A549 (cell line): ENCODE measurements around the gene CEP72. TPM values are rescaled to one million over a fixed set of nuclear protein-coding genes. Genes with fewer than 3 reads are reported as not detected.
"Not testable (repeated sequence)": the region's sequence is repeated elsewhere in the genome, so short reads cannot be mapped to it uniquely, and the experiment has no call there.

ENCODE experiments used
- ATAC-seq, 2 experiments: fragments of 200-7000 bp in 1 of 2; fragments of >200 bp in 1 of 2; cut with Nextera tagmentation in 1 of 2; cut with Tn5 transposase in 1 of 2; 3 replicates each; pipeline versions ENCODE4 v1.8.0 to v1.9.1; 2018 to 2020; ENCODE audit warnings: mild to moderate bottlenecking in 1 of 2, moderate library complexity in 1 of 2
- CTCF ChIA-PET: fragments of 300-600 bp; sonication (Branson Sonifier 250); formaldehyde crosslinking; extraction: SDS; loops from one replicate; lab custom pipeline; 2021; ENCODE audit warnings: antibody characterized with exemption, inconsistent platforms; lab: Yijun Ruan, JAX
- POLR2A ChIA-PET: fragments of 350-600 bp; formaldehyde crosslinking; extraction: SDS; loops from one replicate; lab custom pipeline; 2021; ENCODE audit warnings: antibody characterized with exemption, inconsistent platforms; lab: Yijun Ruan, JAX
- DNase-seq, 2 experiments: peaks; one replicate each; pipeline versions ENCODE4 v3.0.0 to v3.0.0-alpha.2; 2011 to 2016; ENCODE audit warnings: low read depth in 1 of 2, low spot score in 1 of 2
- FAIRE-seq: peaks from 2 replicates; lab custom pipeline; 2011; peaks lifted over from hg19 to GRCh38; lab: Jason Lieb, UNC
- H3K27ac ChIP-seq, 2 experiments: fragments of >200 bp; sonication (Bioruptor Twin); formaldehyde crosslinking; 3 replicates each; pipeline ENCODE4 v1.5.1; 2016 to 2017
- H3K4me1 ChIP-seq: fragments of >200 bp; sonication (Bioruptor Twin); formaldehyde crosslinking; 3 replicates; pipeline ENCODE4 v1.6.1; 2016
- H3K4me2 ChIP-seq: fragments of >200 bp; sonication (Bioruptor Twin); formaldehyde crosslinking; 3 replicates; pipeline ENCODE4 v1.6.1; 2016
- H3K4me3 ChIP-seq: fragments of >200 bp; sonication (Bioruptor Twin); formaldehyde crosslinking; 3 replicates; pipeline ENCODE4 v1.5.1; 2016
- H3K9me3 ChIP-seq: fragments of >200 bp; sonication (Bioruptor Twin); formaldehyde crosslinking; 3 replicates; pipeline ENCODE4 v1.6.1; 2016
- CTCF ChIP-seq: fragments of >200 bp; sonication (Bioruptor Twin); formaldehyde crosslinking; IDR thresholded peaks from 3 replicates; pipeline ENCODE4 v1.5.1; 2016
- E2F6 ChIP-seq: IDR thresholded peaks from 2 replicates; pipeline ENCODE4 v1.6.1; 2012; ENCODE audit warnings: low read depth, borderline replicate concordance
- FOSB ChIP-seq: fragments of 250-450 bp; sonication (Bioruptor Pico); IDR thresholded peaks from 2 replicates; pipeline ENCODE4 v1.5.0; 2020; ENCODE audit warnings: mild to moderate bottlenecking, moderate library complexity
- HDAC2 ChIP-seq: fragments of 200-600 bp; sonication (generic); IDR thresholded peaks from 2 replicates; pipeline ENCODE4 v1.6.1; 2016
- HES2 ChIP-seq: fragments of >200 bp; sonication (Bioruptor Twin); formaldehyde crosslinking; IDR thresholded peaks from 2 replicates; pipeline ENCODE4 v1.6.1; 2016
- HOXB13 ChIP-seq: fragments of 250-450 bp; sonication (Bioruptor Pico); IDR thresholded peaks from 2 replicates; pipeline ENCODE4 v1.5.0; 2020; ENCODE audit warnings: low read depth, mild to moderate bottlenecking, moderate library complexity
- JUN ChIP-seq, 2 experiments: fragments of >200 bp; sonication (Bioruptor Twin); formaldehyde crosslinking; IDR thresholded peaks; 2 replicates in 1 of 2; 3 replicates in 1 of 2; pipeline ENCODE4 v1.6.1; 2016 to 2017
- KDM1A ChIP-seq: fragments of 200-600 bp; sonication (generic); IDR thresholded peaks from 2 replicates; pipeline ENCODE4 v1.6.1; 2016; ENCODE audit warnings: low read depth, mild to moderate bottlenecking
- MAFK ChIP-seq: fragments of 450-650 bp; IDR thresholded peaks from 2 replicates; pipeline ENCODE4 v1.6.1; 2014; ENCODE audit not compliant: partially characterized antibody
- MAX ChIP-seq: IDR thresholded peaks from 2 replicates; pipeline ENCODE4 v1.6.1; 2012
- MAZ ChIP-seq: fragments of 150-350 bp; IDR thresholded peaks from 2 replicates; pipeline ENCODE4 v1.6.1; 2014; ENCODE audit warnings: antibody characterized with exemption, low read depth, low read length, borderline replicate concordance
- POLR2AphosphoS2 ChIP-seq: conservative IDR thresholded peaks from 2 replicates; pipeline ENCODE4 v1.6.1; 2012; ENCODE audit warnings: low read length, improper control_type of control experiment, inconsistent platforms
- RAD21 ChIP-seq, 2 experiments: fragments of >200 bp in 1 of 2; sonication (Bioruptor Twin) in 1 of 2; formaldehyde crosslinking in 1 of 2; IDR thresholded peaks in 1 of 2; conservative IDR thresholded peaks in 1 of 2; 2 replicates in 1 of 2; 3 replicates in 1 of 2; pipeline ENCODE4 v1.6.1; 2012 to 2018; ENCODE audit warnings: inconsistent platforms in 1 of 2
- RCOR1 ChIP-seq: fragments of 150-350 bp; IDR thresholded peaks from 2 replicates; pipeline ENCODE4 v1.6.1; 2014; ENCODE audit warnings: antibody characterized with exemption, low read length, low read depth
- REST ChIP-seq: fragments of 200-600 bp; sonication (generic); IDR thresholded peaks from 2 replicates; pipeline ENCODE4 v1.6.1; 2016; ENCODE audit warnings: antibody characterized with exemption, mild to moderate bottlenecking, moderate library complexity
- TFCP2L1 ChIP-seq: fragments of 250-450 bp; sonication (Bioruptor Pico); IDR thresholded peaks from 2 replicates; pipeline ENCODE4 v1.5.0; 2021; ENCODE audit warnings: mild to moderate bottlenecking
- USF2 ChIP-seq: fragments of 450-650 bp; IDR thresholded peaks from 2 replicates; pipeline ENCODE4 v1.6.1; 2014; ENCODE audit warnings: antibody characterized with exemption
- ZFP36 ChIP-seq: fragments of 450-650 bp; IDR thresholded peaks from 2 replicates; pipeline ENCODE4 v1.6.1; 2014; ENCODE audit warnings: borderline replicate concordance; ENCODE audit not compliant: partially characterized antibody
- WGBS: methylation state at CpG from one replicate; pipeline ENCODE4 v1.1.6; 2017; ENCODE audit errors: missing lambda C conversion rate; 5-methylcytosine and 5-hydroxymethylcytosine counted together
- polyA plus RNA-seq, 4 experiments: library from polyadenylated mRNA; depleted of rRNA in 3 of 4; stranded (reverse); fragments of >200 nt; fragmentation: RNase III in 1 of 4; extraction: RNeasy Plus Mini Kit Qiagen cat#74134 plus additional on column Dnase treatment in 1 of 4; gene quantifications; 2 replicates in 3 of 4; 3 replicates in 1 of 4; pipeline ENCODE4 v1.2.3, GENCODE V29; 2011 to 2017

The CEP72 gene
- polyA plus RNA-seq, 2 of the 4 experiments (the other 2 are of a cell fraction) = 10.8 to 11.1 TPM

GRCh38 chr5:575636-576035, 36.5 kb upstream of the CEP72 start (continued):
- TF ChIP-seq TFCP2L1 (CRISPR knock-in tag) (no peak), ZFP36 (no peak)

- TF ChIP-seq MAFK = peak; percentile 66
- DNase-seq, H3K4me1 ChIP-seq, POLR2A ChIA-PET, H3K27ac ChIP-seq, ATAC-seq, H3K4me3 ChIP-seq, FAIRE-seq, H3K4me2 ChIP-seq: not testable (repeated sequence)
- CTCF ChIA-PET = interaction anchor here (1.3 to 1.4 kb wide), 2 partner anchors 9 to 21 kb away, joined by 3 read pairs; no protein-coding TSS in a partner anchor
- 33% methylated on average over 2 of the region's 2 CpGs for WGBS
- peaks cover 24% of the 10 kb centered on the region; the same call in 2 of the 3 replicates for H3K9me3 ChIP-seq
Observed at GRCh38 chr5:577214-577613, 34.9 kb upstream of the CEP72 start.

GRCh38 chr5:577800-578199, 34.3 kb upstream of the CEP72 start:
- DNase-seq (no peak), FAIRE-seq (no peak), ATAC-seq (no peak)
- H3K4me2 ChIP-seq = no peak overlapping the region
- TF ChIP-seq USF2 = no peak
- no peak for TF ChIP-seq POLR2AphosphoS2
- no peak for TF ChIP-seq RCOR1
- TF ChIP-seq E2F6 = no peak
- TF ChIP-seq MAZ = no peak
- no peak for TF ChIP-seq JUN (IDR thresholded peaks at IDR 0.05)
- TF ChIP-seq FOSB = no peak
- no peak for TF ChIP-seq RAD21 (conservative IDR thresholded peaks at IDR 0.05 in 1 of 2, IDR thresholded peaks at IDR 0.05 in 1 of 2)
- no peak for TF ChIP-seq HDAC2
- no peak for TF ChIP-seq MAX
- no peak for TF ChIP-seq HOXB13 (CRISPR knock-in tag)
- TF ChIP-seq KDM1A = no peak
- no peak for TF ChIP-seq HES2
- no peak for TF ChIP-seq REST
- no peak for TF ChIP-seq CTCF
- no peak overlapping the region for H3K4me3 ChIP-seq
- H3K27ac ChIP-seq = no peak overlapping the region
- no peaks in the 10 kb centered on the region for H3K4me1 ChIP-seq
- CTCF ChIA-PET = interaction anchor here (1.3 to 1.4 kb wide), 2 partner anchors 9 to 20 kb away, joined by 3 read pairs; no protein-coding TSS in a partner anchor
- POLR2A ChIA-PET = no interaction called here
- peaks cover 24% of the 10 kb centered on the region; the same call in 2 of the 3 replicates for H3K9me3 ChIP-seq
